Measurements from ENCODE around the gene HES2.

The HES2 gene

GRCh38 chr1:6419804-6420453 lies at the start of gene HES2:
Gene HES2, minus strand, starts transcription at chr1:6419919. Its CDS starts 99 bp downstream, at chr1:6419820.
- DNase-seq (ENCODE audit: low read depth) = peak; percentile 75
- H3K4me3 ChIP-seq (ENCODE audit: low read length) = peak within 1 kb of the TSS; percentile 66
- no peak for TF ChIP-seq CTCF (IDR thresholded peaks at IDR 0.05; ENCODE audit: insufficient read depth, low read depth, low read length, missing control alignments)

GRCh38 chr1:6468729-6469461 lies 49.2 kb upstream of the HES2 start:
- TF ChIP-seq CTCF (IDR thresholded peaks at IDR 0.05; ENCODE audit: insufficient read depth, low read depth, low read length, missing control alignments) = no peak
- no peak for DNase-seq (ENCODE audit: low read depth)
- H3K4me3 ChIP-seq (ENCODE audit: low read length) = no peak overlapping the region

- H3K4me3 ChIP-seq (ENCODE audit: low read length) = no peak overlapping the region
- no peak for TF ChIP-seq CTCF (IDR thresholded peaks at IDR 0.05; ENCODE audit: insufficient read depth, low read depth, low read length, missing control alignments)
- DNase-seq (ENCODE audit: low read depth) = no peak
Observed at GRCh38 chr1:6467744-6468688, 48.3 kb upstream of the HES2 start.

- DNase-seq (ENCODE audit: low read depth) = no peak
- no peak overlapping the region for H3K4me3 ChIP-seq (ENCODE audit: low read length)
- TF ChIP-seq CTCF (IDR thresholded peaks at IDR 0.05; ENCODE audit: insufficient read depth, low read depth, low read length, missing control alignments) = no peak
Observed at GRCh38 chr1:6467224-6467623, 47.5 kb upstream of the HES2 start.

GRCh38 chr1:6466751-6467150 lies 47.0 kb upstream of the HES2 start:
- DNase-seq (ENCODE audit: low read depth) = no peak
- no peak for TF ChIP-seq CTCF (IDR thresholded peaks at IDR 0.05; ENCODE audit: insufficient read depth, low read depth, low read length, missing control alignments)
- H3K4me3 ChIP-seq (ENCODE audit: low read length) = no peak overlapping the region

GRCh38 chr1:6466023-6466422 lies 46.3 kb upstream of the HES2 start, which contains the start of gene TNFRSF25:
Gene TNFRSF25, minus strand, starts transcription at chr1:6466173. Its CDS starts 66 bp downstream, at chr1:6466107.
- no peak within 1 kb of the TSS for H3K4me3 ChIP-seq (ENCODE audit: low read length)
- no peak for DNase-seq (ENCODE audit: low read depth)
- TF ChIP-seq CTCF (IDR thresholded peaks at IDR 0.05; ENCODE audit: insufficient read depth, low read depth, low read length, missing control alignments) = no peak
